Measurements from ENCODE around the gene VPS35.

Gene VPS35

DNA sequence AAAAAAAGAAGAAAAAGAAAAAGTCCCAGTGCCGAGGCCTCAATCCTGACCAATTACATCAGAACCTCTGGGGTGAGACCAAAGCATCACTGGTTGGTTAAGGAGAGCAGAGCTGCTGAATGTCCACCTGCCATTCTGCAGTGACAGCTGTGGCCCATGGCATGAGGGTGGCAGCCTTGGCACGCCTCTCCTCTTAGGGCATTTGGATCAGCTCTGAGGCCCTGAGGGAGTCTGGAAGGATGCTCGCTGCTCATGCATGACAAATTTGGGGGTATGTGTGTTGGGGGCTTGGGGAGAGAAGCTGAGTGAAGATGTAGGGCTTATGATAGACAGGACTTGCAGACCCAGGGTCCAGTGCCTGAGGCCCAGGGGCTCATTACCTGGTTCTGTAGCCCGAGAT is 32.9 kb upstream of the VPS35 start:
- Histone ChIP-seq H2AK5ac (ENCODE audit: low read length) (no peak overlapping the region), H3K4me3 (ENCODE audit: low read depth, low read length) (no peak overlapping the region), H2BK12ac (ENCODE audit: low read length) (no peak overlapping the region), H2AFZ (ENCODE audit: insufficient read depth, low read length, poor library complexity) (no peak overlapping the region), H3K9me3 (ENCODE audit: insufficient read depth, low read depth, low read length) (no peaks in the 10 kb centered on the region), H3K4ac (ENCODE audit: low read depth, low read length) (no peak overlapping the region), H2BK5ac (ENCODE audit: low read depth, low read length, poor library complexity) (no peak overlapping the region), H3K23ac (ENCODE audit: low read length) (no peak overlapping the region), H2BK120ac (ENCODE audit: insufficient read depth, low read length, poor library complexity) (no peak overlapping the region), H3K36me3 (ENCODE audit: control insufficient read depth in 1 of 2, insufficient read depth in 2 of 2, low read length in 2 of 2) (peaks cover 0 to 3% of the 10 kb centered on the region in 2 experiments), H3K79me1 (ENCODE audit: low read length) (no peaks in the 10 kb centered on the region), H4K8ac (ENCODE audit: low read depth, low read length) (no peak overlapping the region), H3K18ac (ENCODE audit: low read length) (no peak overlapping the region), H3K27ac (ENCODE audit: low read depth, low read length) (no peak overlapping the region), H3K9ac (ENCODE audit: low read length) (no peak overlapping the region), H3K4me1 (ENCODE audit: control insufficient read depth in 1 of 2, insufficient read depth in 2 of 2, low read length in 2 of 2) (peaks cover 0 to under 1% of the 10 kb centered on the region in 2 experiments), H3K27me3 (ENCODE audit: insufficient read depth, low read length) (no peaks in the 10 kb centered on the region), H3K14ac (ENCODE audit: low read length) (no peak overlapping the region), H3K79me2 (ENCODE audit: control insufficient read depth, insufficient read depth, low read length, poor library complexity) (no peaks in the 10 kb centered on the region), H4K12ac (ENCODE audit: low read depth, low read length) (no peak overlapping the region), H3K4me2 (ENCODE audit: low read length) (no peak overlapping the region), H4K91ac (ENCODE audit: low read depth, low read length) (no peak overlapping the region)
- WGBS (ENCODE audit: extremely low coverage, insufficient coverage, insufficient read length) = no CpG with 5 or more reads among the region's 4 CpGs
- DNase-seq = no peak

- WGBS (ENCODE audit: extremely low coverage, insufficient coverage, insufficient read length) = no CpG with 5 or more reads among the region's 2 CpGs
- H3K18ac ChIP-seq (ENCODE audit: low read length) = no peak overlapping the region
Observed at GRCh38 chr16:46720619-46721018, 31.6 kb upstream of the VPS35 start.

DNA sequence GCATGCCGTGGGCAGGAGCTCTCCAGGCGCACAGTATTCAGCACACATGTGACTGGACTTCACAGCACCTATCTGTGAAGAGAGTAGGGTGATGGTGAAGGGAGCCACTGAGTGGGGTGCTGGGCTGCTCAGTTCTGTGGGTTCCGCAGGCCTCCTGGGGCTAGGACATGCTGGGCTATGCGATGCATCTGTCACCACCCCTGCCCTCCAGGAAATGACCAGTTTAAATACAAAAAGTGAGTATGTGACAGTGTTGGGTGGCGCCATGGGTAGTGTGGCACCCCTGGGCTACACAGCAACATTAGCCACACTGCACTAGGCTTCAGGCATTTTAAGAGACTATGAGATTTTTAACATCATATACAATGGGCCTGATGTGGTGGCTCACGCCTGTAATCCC is 30.6 kb upstream of the VPS35 start:
- Histone ChIP-seq H2AK5ac (ENCODE audit: low read length) (no peak overlapping the region), H3K4ac (ENCODE audit: low read depth, low read length) (no peak overlapping the region), H3K27me3 (ENCODE audit: insufficient read depth, low read length) (no peaks in the 10 kb centered on the region), H3K4me2 (ENCODE audit: low read length) (no peak overlapping the region), H3K27ac (ENCODE audit: low read depth, low read length) (no peak overlapping the region), H3K23ac (ENCODE audit: low read length) (no peak overlapping the region), H3K9me3 (ENCODE audit: insufficient read depth, low read depth, low read length) (no peaks in the 10 kb centered on the region), H4K91ac (ENCODE audit: low read depth, low read length) (no peak overlapping the region), H3K36me3 (ENCODE audit: control insufficient read depth in 1 of 2, insufficient read depth in 2 of 2, low read length in 2 of 2) (peaks cover 0 to 3% of the 10 kb centered on the region in 2 experiments), H4K8ac (ENCODE audit: low read depth, low read length) (no peak overlapping the region), H3K14ac (ENCODE audit: low read length) (no peak overlapping the region), H4K12ac (ENCODE audit: low read depth, low read length) (no peak overlapping the region), H3K79me2 (ENCODE audit: control insufficient read depth, insufficient read depth, low read length, poor library complexity) (no peaks in the 10 kb centered on the region), H3K9ac (ENCODE audit: low read length) (no peak overlapping the region), H2BK5ac (ENCODE audit: low read depth, low read length, poor library complexity) (no peak overlapping the region), H3K4me3 (ENCODE audit: low read depth, low read length) (no peak overlapping the region), H2BK120ac (ENCODE audit: insufficient read depth, low read length, poor library complexity) (no peak overlapping the region), H3K79me1 (ENCODE audit: low read length) (peaks cover under 1% of the 10 kb centered on the region), H2AFZ (ENCODE audit: insufficient read depth, low read length, poor library complexity) (no peak overlapping the region), H3K18ac (ENCODE audit: low read length) (no peak overlapping the region), H2BK12ac (ENCODE audit: low read length) (no peak overlapping the region), H3K4me1 (ENCODE audit: control insufficient read depth in 1 of 2, insufficient read depth in 2 of 2, low read length in 2 of 2) (no peaks in the 10 kb centered on the region)
- DNase-seq = no peak
- WGBS (ENCODE audit: extremely low coverage, insufficient coverage, insufficient read length) = no CpG with 5 or more reads among the region's 6 CpGs

More at GRCh38 chr16:46720619-46721018, 31.6 kb upstream of the VPS35 start:
- Histone ChIP-seq H4K8ac (ENCODE audit: low read depth, low read length) (no peak overlapping the region), H2BK120ac (ENCODE audit: insufficient read depth, low read length, poor library complexity) (no peak overlapping the region), H3K14ac (ENCODE audit: low read length) (no peak overlapping the region), H3K4me2 (ENCODE audit: low read length) (no peak overlapping the region), H3K9ac (ENCODE audit: low read length) (no peak overlapping the region), H3K27me3 (ENCODE audit: insufficient read depth, low read length) (no peaks in the 10 kb centered on the region), H4K91ac (ENCODE audit: low read depth, low read length) (no peak overlapping the region), H2AK5ac (ENCODE audit: low read length) (no peak overlapping the region), H3K79me1 (ENCODE audit: low read length) (no peaks in the 10 kb centered on the region), H3K4me1 (ENCODE audit: control insufficient read depth in 1 of 2, insufficient read depth in 2 of 2, low read length in 2 of 2) (no peaks in the 10 kb centered on the region), H3K9me3 (ENCODE audit: insufficient read depth, low read depth, low read length) (no peaks in the 10 kb centered on the region), H4K12ac (ENCODE audit: low read depth, low read length) (no peak overlapping the region), H3K27ac (ENCODE audit: low read depth, low read length) (no peak overlapping the region), H2BK5ac (ENCODE audit: low read depth, low read length, poor library complexity) (no peak overlapping the region), H3K36me3 (ENCODE audit: control insufficient read depth in 1 of 2, insufficient read depth in 2 of 2, low read length in 2 of 2) (peaks cover 0 to 3% of the 10 kb centered on the region in 2 experiments), H3K23ac (ENCODE audit: low read length) (no peak overlapping the region), H3K4ac (ENCODE audit: low read depth, low read length) (no peak overlapping the region), H2BK12ac (ENCODE audit: low read length) (no peak overlapping the region), H3K4me3 (ENCODE audit: low read depth, low read length) (no peak overlapping the region), H2AFZ (ENCODE audit: insufficient read depth, low read length, poor library complexity) (no peak overlapping the region), H3K79me2 (ENCODE audit: control insufficient read depth, insufficient read depth, low read length, poor library complexity) (no peaks in the 10 kb centered on the region)
- DNase-seq = no peak

DNA sequence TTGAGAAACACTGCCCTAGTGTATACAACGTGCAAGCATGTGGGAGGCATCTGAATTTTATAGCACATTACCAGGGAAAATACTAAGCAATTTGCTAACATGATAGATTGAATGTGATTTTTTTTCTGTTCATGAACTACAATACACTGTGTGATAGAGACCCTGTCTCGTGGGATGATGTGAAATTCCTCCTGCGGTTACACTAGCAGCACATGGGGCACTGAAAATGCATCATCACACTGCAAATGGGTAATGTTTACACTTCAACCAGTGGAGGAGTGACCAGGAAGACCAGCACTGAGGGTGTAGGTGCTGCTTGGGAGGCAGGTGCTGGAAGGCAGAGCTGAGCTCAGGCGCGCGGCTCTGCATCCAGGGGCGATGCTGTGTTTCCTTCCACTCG is 29.2 kb upstream of the VPS35 start:
- Histone ChIP-seq H3K18ac (ENCODE audit: low read length) (no peak overlapping the region), H3K4me1 (ENCODE audit: control insufficient read depth in 1 of 2, insufficient read depth in 2 of 2, low read length in 2 of 2) (peaks cover 0 to 2% of the 10 kb centered on the region in 2 experiments), H4K91ac (ENCODE audit: low read depth, low read length) (no peak overlapping the region), H4K8ac (ENCODE audit: low read depth, low read length) (no peak overlapping the region), H3K23ac (ENCODE audit: low read length) (no peak overlapping the region), H2BK12ac (ENCODE audit: low read length) (no peak overlapping the region), H2BK120ac (ENCODE audit: insufficient read depth, low read length, poor library complexity) (no peak overlapping the region), H3K9me3 (ENCODE audit: insufficient read depth, low read depth, low read length) (no peaks in the 10 kb centered on the region), H2BK5ac (ENCODE audit: low read depth, low read length, poor library complexity) (no peak overlapping the region), H4K12ac (ENCODE audit: low read depth, low read length) (no peak overlapping the region), H3K36me3 (ENCODE audit: control insufficient read depth in 1 of 2, insufficient read depth in 2 of 2, low read length in 2 of 2) (peaks cover 0 to 3% of the 10 kb centered on the region in 2 experiments), H3K79me1 (ENCODE audit: low read length) (peaks cover 4% of the 10 kb centered on the region), H3K4me3 (ENCODE audit: low read depth, low read length) (no peak overlapping the region), H3K14ac (ENCODE audit: low read length) (no peak overlapping the region), H3K4ac (ENCODE audit: low read depth, low read length) (no peak overlapping the region), H3K27ac (ENCODE audit: low read depth, low read length) (no peak overlapping the region), H3K79me2 (ENCODE audit: control insufficient read depth, insufficient read depth, low read length, poor library complexity) (no peaks in the 10 kb centered on the region), H3K27me3 (ENCODE audit: insufficient read depth, low read length) (no peaks in the 10 kb centered on the region), H2AFZ (ENCODE audit: insufficient read depth, low read length, poor library complexity) (no peak overlapping the region), H3K9ac (ENCODE audit: low read length) (no peak overlapping the region), H2AK5ac (ENCODE audit: low read length) (no peak overlapping the region), H3K4me2 (ENCODE audit: low read length) (no peak overlapping the region)
- DNase-seq = no peak
- no CpG with 5 or more reads among the region's 8 CpGs for whole genome bisulfite sequencing (ENCODE audit: extremely low coverage, insufficient coverage, insufficient read length)
